Fibroblast of the aortic adventitia (primary cell): ENCODE measurements around the gene PSMB2. TPM values are rescaled to one million over a fixed set of nuclear protein-coding genes. Genes with fewer than 3 reads are reported as not detected.

ENCODE experiments used
- DNase-seq: peaks from one replicate; pipeline ENCODE4 v3.0.0-alpha.2; 2010; ENCODE audit warnings: low read depth
- H3K4me3 ChIP-seq: 2 replicates; pipeline ENCODE4 v1.5.1; 2011; ENCODE audit warnings: low read depth, mild to moderate bottlenecking, control low read depth, low read length, moderate library complexity
- CTCF ChIP-seq: IDR thresholded peaks from 2 replicates; pipeline ENCODE4 v1.5.1; 2011; ENCODE audit warnings: mild to moderate bottlenecking, low read length, control low read depth, inconsistent platforms; ENCODE audit not compliant: insufficient read depth
- total RNA-seq: library from RNA; depleted of rRNA; stranded (reverse); fragments of >200 nt; gene quantifications from 2 replicates; pipeline ENCODE4 v1.2.3, GENCODE V29; 2012; ENCODE audit warnings: low replicate concordance

The PSMB2 gene
- total RNA-seq, 1 donor: 22.1 TPM

GRCh38 chr1:35674111-35674510, 32.8 kb upstream of the PSMB2 start:
- no peak for TF ChIP-seq CTCF
- H3K4me3 ChIP-seq: no peak overlapping the region
- no peak for DNase-seq

GRCh38 chr1:35672116-35672515, 30.8 kb upstream of the PSMB2 start:
- no peak overlapping the region for H3K4me3 ChIP-seq
- TF ChIP-seq CTCF: no peak
- no peak for DNase-seq

- no peak overlapping the region for H3K4me3 ChIP-seq
- DNase-seq: no peak
- no peak for TF ChIP-seq CTCF
These were observed 27.2 kb upstream of the PSMB2 start for GRCh38 chr1:35668506-35668905.

- no peak for TF ChIP-seq CTCF
- no peak for DNase-seq
- no peak overlapping the region for H3K4me3 ChIP-seq
These were observed 25.6 kb upstream of the PSMB2 start for GRCh38 chr1:35666916-35667315.

GRCh38 chr1:35666216-35666615, 24.9 kb upstream of the PSMB2 start:
- H3K4me3 ChIP-seq: no peak overlapping the region
- TF ChIP-seq CTCF: no peak
- no peak for DNase-seq

- no peak for DNase-seq
- no peak overlapping the region for H3K4me3 ChIP-seq
- no peak for TF ChIP-seq CTCF
These were observed 22.1 kb upstream of the PSMB2 start for GRCh38 chr1:35663434-35663833.

- no peak for DNase-seq
- no peak overlapping the region for H3K4me3 ChIP-seq
- no peak for TF ChIP-seq CTCF
These were observed 20.1 kb upstream of the PSMB2 start for GRCh38 chr1:35661474-35661795.
